ENCODE data around the gene ORM1. TPM values are rescaled to one million over a fixed set of nuclear protein-coding genes. Genes with fewer than 3 reads are reported as not detected.

The ORM1 gene
- total RNA-seq, 1 donor from 2014 or later = not detected

- Mint-ChIP-seq H3K36me3 (ENCODE audit: low read depth) (peaks cover 58% of the 10 kb centered on the region), H3K4me3 (ENCODE audit: unreplicated experiment) (no peak overlapping the region), H3K27ac (ENCODE audit: unreplicated experiment) (no peak overlapping the region), H3K27me3 (ENCODE audit: low read depth) (no peaks in the 10 kb centered on the region), H3K4me1 (ENCODE audit: low read depth) (peaks cover 28% of the 10 kb centered on the region), H3K9me3 (ENCODE audit: low read depth) (no peaks in the 10 kb centered on the region)
- peak; percentile 65 for DNase-seq (ENCODE audit: low spot score)
- no peak for TF ChIP-seq CTCF (IDR thresholded peaks at IDR 0.05)
Observed at GRCh38 chr9:114345493-114346065, 22.7 kb downstream of the ORM1 start.

GRCh38 chr9:114346146-114346545 lies 23.2 kb downstream of the ORM1 start:
- peaks cover 58% of the 10 kb centered on the region for H3K36me3 Mint-ChIP-seq (ENCODE audit: low read depth)
- no peak for TF ChIP-seq CTCF (IDR thresholded peaks at IDR 0.05)
- H3K4me3 Mint-ChIP-seq (ENCODE audit: unreplicated experiment) = no peak overlapping the region
- peaks cover 28% of the 10 kb centered on the region for H3K4me1 Mint-ChIP-seq (ENCODE audit: low read depth)
- no peak overlapping the region for H3K27ac Mint-ChIP-seq (ENCODE audit: unreplicated experiment)
- no peaks in the 10 kb centered on the region for H3K9me3 Mint-ChIP-seq (ENCODE audit: low read depth)
- peak; percentile 36 for DNase-seq (ENCODE audit: low spot score)
- H3K27me3 Mint-ChIP-seq (ENCODE audit: low read depth) = no peaks in the 10 kb centered on the region

- H3K27ac Mint-ChIP-seq (ENCODE audit: unreplicated experiment) = no peak overlapping the region
- peaks cover 31% of the 10 kb centered on the region for H3K4me1 Mint-ChIP-seq (ENCODE audit: low read depth)
- no peak for TF ChIP-seq CTCF (IDR thresholded peaks at IDR 0.05)
- H3K9me3 Mint-ChIP-seq (ENCODE audit: low read depth) = no peaks in the 10 kb centered on the region
- H3K36me3 Mint-ChIP-seq (ENCODE audit: low read depth) = peaks cover 49% of the 10 kb centered on the region
- no peaks in the 10 kb centered on the region for H3K27me3 Mint-ChIP-seq (ENCODE audit: low read depth)
- peak; percentile 88 for DNase-seq (ENCODE audit: low spot score)
- no peak overlapping the region for H3K4me3 Mint-ChIP-seq (ENCODE audit: unreplicated experiment)
Observed at GRCh38 chr9:114347675-114348074, 24.8 kb downstream of the ORM1 start.

- H3K27me3 Mint-ChIP-seq (ENCODE audit: low read depth) = no peaks in the 10 kb centered on the region
- H3K36me3 Mint-ChIP-seq (ENCODE audit: low read depth) = peaks cover 51% of the 10 kb centered on the region
- DNase-seq (ENCODE audit: low spot score) = peak; percentile 54
- no peaks in the 10 kb centered on the region for H3K9me3 Mint-ChIP-seq (ENCODE audit: low read depth)
- TF ChIP-seq CTCF (IDR thresholded peaks at IDR 0.05) = no peak
- peaks cover 31% of the 10 kb centered on the region for H3K4me1 Mint-ChIP-seq (ENCODE audit: low read depth)
- peak overlapping the region; percentile 97 for H3K27ac Mint-ChIP-seq (ENCODE audit: unreplicated experiment)
- no peak overlapping the region for H3K4me3 Mint-ChIP-seq (ENCODE audit: unreplicated experiment)
Observed at GRCh38 chr9:114348261-114348905, 25.5 kb downstream of the ORM1 start.

GRCh38 chr9:114348906-114349482 lies 26.1 kb downstream of the ORM1 start:
- peak; percentile 92 for DNase-seq (ENCODE audit: low spot score)
- Mint-ChIP-seq H3K36me3 (ENCODE audit: low read depth) (peaks cover 48% of the 10 kb centered on the region), H3K4me3 (ENCODE audit: unreplicated experiment) (peak overlapping the region; percentile 22), H3K27me3 (ENCODE audit: low read depth) (no peaks in the 10 kb centered on the region), H3K9me3 (ENCODE audit: low read depth) (no peaks in the 10 kb centered on the region), H3K4me1 (ENCODE audit: low read depth) (peaks cover 31% of the 10 kb centered on the region), H3K27ac (ENCODE audit: unreplicated experiment) (peak overlapping the region; percentile 97)
- no peak for TF ChIP-seq CTCF (IDR thresholded peaks at IDR 0.05)

All from chondrocyte (in vitro differentiated cells).